ENCODE data around the gene PSMB5.

The PSMB5 gene

DNA sequence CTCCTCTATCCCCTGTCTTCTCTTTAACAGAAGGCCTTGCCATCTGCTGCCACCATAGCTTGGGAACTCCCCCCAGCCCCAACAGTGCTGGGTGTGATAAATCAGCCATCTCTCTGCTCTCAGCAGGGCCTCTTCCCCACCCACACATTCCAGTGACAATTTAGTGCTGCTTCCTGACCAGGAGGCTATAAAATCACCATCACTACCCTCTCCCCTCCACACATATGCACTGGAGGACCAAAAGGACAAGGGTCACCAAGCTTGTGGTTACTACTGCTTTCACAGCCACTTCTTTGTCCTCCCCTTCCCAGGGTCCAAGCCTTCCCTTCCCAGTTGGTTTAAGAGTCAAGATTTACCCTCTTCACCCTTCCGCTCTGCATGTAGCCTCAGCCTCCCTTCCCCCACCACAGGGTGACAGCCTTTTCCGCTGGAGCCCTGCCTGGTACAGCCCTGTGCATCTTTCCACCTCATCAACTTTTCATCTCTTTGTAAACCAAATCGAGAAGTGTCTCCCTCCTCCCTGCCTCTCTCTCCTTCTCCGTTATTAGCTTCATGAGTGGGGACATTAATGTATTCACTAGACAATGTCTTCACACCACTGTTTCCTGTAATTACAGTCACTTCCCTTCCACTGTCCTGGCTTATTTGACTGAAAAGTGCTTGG is 9.4 kb downstream of the PSMB5 start:
- no peak for DNase-seq (ENCODE audit: low spot score)
- TF ChIP-seq, protein P1, sequence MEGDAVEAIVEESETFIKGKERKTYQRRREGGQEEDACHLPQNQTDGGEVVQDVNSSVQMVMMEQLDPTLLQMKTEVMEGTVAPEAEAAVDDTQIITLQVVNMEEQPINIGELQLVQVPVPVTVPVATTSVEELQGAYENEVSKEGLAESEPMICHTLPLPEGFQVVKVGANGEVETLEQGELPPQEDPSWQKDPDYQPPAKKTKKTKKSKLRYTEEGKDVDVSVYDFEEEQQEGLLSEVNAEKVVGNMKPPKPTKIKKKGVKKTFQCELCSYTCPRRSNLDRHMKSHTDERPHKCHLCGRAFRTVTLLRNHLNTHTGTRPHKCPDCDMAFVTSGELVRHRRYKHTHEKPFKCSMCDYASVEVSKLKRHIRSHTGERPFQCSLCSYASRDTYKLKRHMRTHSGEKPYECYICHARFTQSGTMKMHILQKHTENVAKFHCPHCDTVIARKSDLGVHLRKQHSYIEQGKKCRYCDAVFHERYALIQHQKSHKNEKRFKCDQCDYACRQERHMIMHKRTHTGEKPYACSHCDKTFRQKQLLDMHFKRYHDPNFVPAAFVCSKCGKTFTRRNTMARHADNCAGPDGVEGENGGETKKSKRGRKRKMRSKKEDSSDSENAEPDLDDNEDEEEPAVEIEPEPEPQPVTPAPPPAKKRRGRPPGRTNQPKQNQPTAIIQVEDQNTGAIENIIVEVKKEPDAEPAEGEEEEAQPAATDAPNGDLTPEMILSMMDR (IDR thresholded peaks at IDR 0.05; ENCODE audit: extremely low read depth, missing control alignments): no peak

GRCh38 chr14:23024612-23025075 is 10.1 kb downstream of the PSMB5 start:
- TF ChIP-seq, protein P1 (IDR thresholded peaks at IDR 0.05; ENCODE audit: extremely low read depth, missing control alignments): no peak

GRCh38 chr14:23023795-23024152 is 10.9 kb downstream of the PSMB5 start:
- TF ChIP-seq, protein P1 (IDR thresholded peaks at IDR 0.05; ENCODE audit: extremely low read depth, missing control alignments): no peak
- DNase-seq (ENCODE audit: low spot score): no peak

More at GRCh38 chr14:23024612-23025075, 10.1 kb downstream of the PSMB5 start:
- no peak for DNase-seq (ENCODE audit: low spot score)

DNA sequence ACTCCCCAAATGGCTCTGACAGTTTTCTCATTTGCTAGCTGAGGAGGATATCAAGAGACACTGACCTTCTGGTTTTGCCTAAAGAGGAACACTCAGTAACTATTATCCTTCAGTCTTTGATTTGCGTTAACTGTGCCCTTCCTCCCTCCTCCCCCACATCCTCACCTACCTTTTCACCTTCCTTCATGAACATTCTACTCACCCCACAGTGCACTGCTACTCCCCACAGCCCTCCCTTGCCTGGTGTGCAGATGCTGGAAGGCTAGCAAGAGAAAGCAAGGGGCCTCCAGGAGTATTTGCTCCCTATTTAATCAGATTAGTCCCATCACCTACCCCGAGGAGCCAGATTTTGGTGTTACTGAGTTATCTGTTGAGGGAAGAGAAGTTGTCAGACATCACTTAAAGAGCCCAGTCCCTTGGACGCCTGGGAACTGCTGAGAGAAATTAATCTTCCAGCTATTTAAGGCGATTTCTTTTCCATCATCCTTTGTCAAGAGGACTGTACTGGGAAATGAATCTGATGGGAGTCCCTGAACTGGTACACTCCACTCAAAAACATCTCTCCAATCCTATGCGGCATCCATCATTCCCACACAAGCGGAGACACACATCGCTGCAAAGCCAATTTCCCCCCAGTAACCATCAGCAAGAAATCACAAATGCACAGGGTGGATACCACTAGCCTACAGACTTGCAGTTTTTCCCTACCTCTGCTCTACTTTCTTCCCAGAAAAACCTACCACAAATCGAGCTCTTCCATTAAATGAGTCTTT is 11.5 kb downstream of the PSMB5 start:
- no peak for DNase-seq (ENCODE audit: low spot score)
- TF ChIP-seq, protein P1 (IDR thresholded peaks at IDR 0.05; ENCODE audit: extremely low read depth, missing control alignments): no peak

DNA sequence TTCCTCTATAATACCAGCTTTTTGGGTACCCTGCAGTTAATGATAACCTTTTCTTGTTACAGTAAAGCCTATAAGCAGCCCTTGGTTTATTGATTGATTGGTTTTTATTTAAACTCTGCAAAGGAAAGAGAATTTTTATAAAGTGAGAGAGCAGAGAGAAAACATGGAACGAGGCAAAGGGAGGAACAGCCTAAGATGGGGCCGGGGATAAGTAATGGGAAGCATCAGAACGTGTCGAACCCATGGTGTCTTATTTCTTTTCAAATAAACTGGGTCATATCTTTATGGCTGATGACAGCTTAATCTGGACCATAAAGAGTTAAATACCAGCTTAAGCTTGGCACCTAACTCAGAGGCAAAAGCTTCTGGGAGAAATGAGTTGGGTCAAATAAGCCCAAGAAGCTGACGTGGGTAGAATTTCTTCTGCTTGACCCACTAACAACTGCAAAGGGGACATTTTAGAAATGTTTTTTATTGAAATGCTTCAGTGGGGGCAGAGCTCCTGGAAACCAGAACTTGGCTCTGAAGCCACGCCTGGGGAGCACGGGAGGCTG is 12.7 kb downstream of the PSMB5 start:
- TF ChIP-seq, protein P1 (IDR thresholded peaks at IDR 0.05; ENCODE audit: extremely low read depth, missing control alignments): no peak
- DNase-seq (ENCODE audit: low spot score): no peak

DNA sequence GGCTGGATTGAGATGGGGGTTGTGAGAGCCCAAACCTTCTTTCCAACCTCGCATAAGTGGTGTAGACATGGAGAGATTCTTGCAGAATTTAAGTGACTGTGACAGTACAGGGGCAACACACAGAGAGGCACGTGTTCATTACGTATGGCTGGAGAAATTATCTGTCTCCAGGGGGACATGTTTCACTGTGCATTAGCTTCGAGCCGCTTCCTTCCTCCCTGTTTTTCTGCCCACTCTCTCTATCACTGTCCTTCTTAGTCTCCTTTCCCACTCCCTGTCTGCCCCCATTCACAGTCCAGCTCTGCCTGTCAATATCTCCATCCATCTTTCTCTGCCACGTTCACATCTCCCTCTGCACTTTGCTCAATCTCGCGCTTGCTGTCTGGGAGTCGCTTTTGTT is 13.3 kb downstream of the PSMB5 start:
- TF ChIP-seq, protein P1 (IDR thresholded peaks at IDR 0.05; ENCODE audit: extremely low read depth, missing control alignments): no peak

More for the DNA sequence above, 13.3 kb downstream of the PSMB5 start:
- no peak for DNase-seq (ENCODE audit: low spot score)

Data from GM20000 (cell line).